H9 (cell line): ENCODE measurements around the gene TTN. TPM values are rescaled to one million over a fixed set of nuclear protein-coding genes. Genes with fewer than 3 reads are reported as not detected.

Experiments used
- DNase-seq: peaks from one replicate; pipeline ENCODE4 v3.0.0-alpha.2; 2017
- H2AFZ ChIP-seq: one replicate; pipeline ENCODE4 v1.6.1; 2013; ENCODE audit warnings: mild to moderate bottlenecking, low read length, control low read depth, moderate library complexity
- H2AK5ac ChIP-seq: 2 replicates; pipeline ENCODE4 v1.6.1; 2013; ENCODE audit warnings: low read length, control low read depth, mixed read lengths; ENCODE audit not compliant: insufficient read length
- H2BK120ac ChIP-seq: one replicate; pipeline ENCODE4 v1.6.1; 2013; ENCODE audit warnings: low read depth, mild to moderate bottlenecking, low read length, control low read depth, inconsistent platforms; ENCODE audit not compliant: poor library complexity, severe bottlenecking
- H2BK12ac ChIP-seq: 2 replicates; pipeline ENCODE4 v1.6.1; 2013; ENCODE audit warnings: low read length, control low read depth, mixed read lengths, low read depth; ENCODE audit not compliant: insufficient read length
- H2BK15ac ChIP-seq: 2 replicates; pipeline ENCODE4 v1.6.1; 2013; ENCODE audit warnings: low read depth, low read length, control low read depth
- H2BK20ac ChIP-seq: one replicate; pipeline ENCODE4 v1.6.1; 2013; ENCODE audit warnings: low read depth, mild to moderate bottlenecking, low read length, control low read depth, inconsistent platforms; ENCODE audit not compliant: poor library complexity, severe bottlenecking
- H2BK5ac ChIP-seq: 2 replicates; pipeline ENCODE4 v1.6.1; 2013; ENCODE audit warnings: low read length, control low read depth, mixed read lengths; ENCODE audit not compliant: insufficient read length
- H3K14ac ChIP-seq: 2 replicates; pipeline ENCODE4 v1.6.1; 2013; ENCODE audit warnings: low read length, control low read depth; ENCODE audit not compliant: insufficient read depth
- H3K18ac ChIP-seq: 2 replicates; pipeline ENCODE4 v1.6.1; 2013; ENCODE audit warnings: low read depth, mild to moderate bottlenecking, mixed read lengths, low read length, control low read depth; ENCODE audit not compliant: insufficient read length
- H3K23ac ChIP-seq: 2 replicates; pipeline ENCODE4 v1.6.1; 2013; ENCODE audit warnings: low read length, control low read depth, mixed read lengths, low read depth; ENCODE audit not compliant: insufficient read length
- H3K23me2 ChIP-seq: 2 replicates; pipeline ENCODE4 v1.6.1; 2013; ENCODE audit warnings: low read depth, mild to moderate bottlenecking, mixed read lengths, low read length, control low read depth; ENCODE audit not compliant: insufficient read length, poor library complexity, severe bottlenecking
- H3K27ac ChIP-seq: 2 replicates; pipeline ENCODE4 v1.5.1; 2013; ENCODE audit warnings: low read length, control low read depth, mixed read lengths, low read depth; ENCODE audit not compliant: insufficient read length
- H3K27me3 ChIP-seq: 2 replicates; pipeline ENCODE4 v1.6.1; 2013; ENCODE audit warnings: low read length, control low read depth, inconsistent platforms; ENCODE audit not compliant: insufficient read depth
- H3K4ac ChIP-seq: 2 replicates; pipeline ENCODE4 v1.6.1; 2013; ENCODE audit warnings: low read depth, mild to moderate bottlenecking, control low read depth, inconsistent platforms, low read length, moderate library complexity
- H3K4me1 ChIP-seq: 2 replicates; pipeline ENCODE4 v1.6.1; 2013; ENCODE audit warnings: low read length, control low read depth, inconsistent platforms; ENCODE audit not compliant: insufficient read depth
- H3K4me2 ChIP-seq: 2 replicates; pipeline ENCODE4 v1.6.1; 2013; ENCODE audit warnings: low read length, control low read depth, mixed read lengths; ENCODE audit not compliant: insufficient read length, insufficient read depth
- H3K56ac ChIP-seq: 2 replicates; pipeline ENCODE4 v1.6.1; 2013; ENCODE audit warnings: low read depth, mild to moderate bottlenecking, mixed read lengths, low read length, control low read depth; ENCODE audit not compliant: insufficient read length
- H3K79me1 ChIP-seq: 2 replicates; pipeline ENCODE4 v1.6.1; 2013; ENCODE audit warnings: low read depth, mild to moderate bottlenecking, moderate library complexity, low read length, control low read depth, inconsistent platforms; ENCODE audit not compliant: insufficient read depth, poor library complexity, severe bottlenecking
- H3K79me2 ChIP-seq: 2 replicates; pipeline ENCODE4 v1.6.1; 2013; ENCODE audit warnings: low read length, control low read depth, inconsistent platforms; ENCODE audit not compliant: insufficient read depth
- H3K9ac ChIP-seq: 2 replicates; pipeline ENCODE4 v1.6.1; 2013; ENCODE audit warnings: low read length, control low read depth, mixed read lengths; ENCODE audit not compliant: insufficient read length; ENCODE audit errors: extremely low read depth
- H3K9me3 ChIP-seq: one replicate; pipeline ENCODE4 v1.6.1; 2013; ENCODE audit warnings: low read depth, low read length, inconsistent platforms; ENCODE audit not compliant: control insufficient read depth
- H3T11ph ChIP-seq: one replicate; pipeline ENCODE4 v1.6.1; 2013; ENCODE audit warnings: mild to moderate bottlenecking, low read length, control low read depth, inconsistent platforms
- H4K20me1 ChIP-seq: one replicate; pipeline ENCODE4 v1.6.1; 2013; ENCODE audit not compliant: control insufficient read depth, insufficient read length, insufficient read depth
- H4K5ac ChIP-seq: 2 replicates; pipeline ENCODE4 v1.6.1; 2013; ENCODE audit warnings: low read depth, mild to moderate bottlenecking, mixed read lengths, low read length, control low read depth; ENCODE audit not compliant: insufficient read length
- H4K8ac ChIP-seq: replicated peaks from 2 replicates; pipeline ENCODE4 v1.6.1; 2013; ENCODE audit warnings: low read length, control low read depth, mixed read lengths, low read depth; ENCODE audit not compliant: insufficient read length
- H4K91ac ChIP-seq: 2 replicates; pipeline ENCODE4 v1.6.1; 2013; ENCODE audit warnings: low read depth, mild to moderate bottlenecking, moderate library complexity, mixed read lengths, low read length, control low read depth; ENCODE audit not compliant: insufficient read length
- H3K27ac Mint-ChIP-seq, 3 experiments: 2 replicates in 2 of 3; 3 replicates in 1 of 3; pipeline ENCODE4 v1.8.0; 2020 to 2021; ENCODE audit warnings: mixed read lengths in 3 of 3, mild to moderate bottlenecking in 1 of 3, moderate library complexity in 1 of 3
- H3K27me3 Mint-ChIP-seq: 2 replicates; pipeline ENCODE4 v1.8.0; 2021; ENCODE audit warnings: low read depth, mild to moderate bottlenecking, moderate library complexity, mixed read lengths
- H3K36me3 Mint-ChIP-seq, 3 experiments: 2 replicates in 2 of 3; 3 replicates in 1 of 3; pipeline ENCODE4 v1.8.0; 2020 to 2021; ENCODE audit warnings: low read depth in 3 of 3, mixed read lengths in 3 of 3; ENCODE audit not compliant: insufficient read depth in 1 of 3
- H3K4me1 Mint-ChIP-seq, 2 experiments: 2 replicates each; pipeline ENCODE4 v1.8.0; 2020; ENCODE audit warnings: mixed read lengths in 2 of 2
- H3K4me3 Mint-ChIP-seq, 2 experiments: 2 replicates in 1 of 2; 3 replicates in 1 of 2; pipeline ENCODE4 v1.8.0; 2020 to 2021; ENCODE audit warnings: mild to moderate bottlenecking in 2 of 2, mixed read lengths in 2 of 2, moderate library complexity in 1 of 2
- H3K9me3 Mint-ChIP-seq, 2 experiments: 2 replicates in 1 of 2; 3 replicates in 1 of 2; pipeline ENCODE4 v1.8.0; 2020; ENCODE audit warnings: mild to moderate bottlenecking in 2 of 2, mixed read lengths in 2 of 2, moderate library complexity in 1 of 2
- CTCF ChIP-seq: fragments of 200-600 bp; sonication (generic); conservative IDR thresholded peaks from 3 replicates; pipeline ENCODE4 v1.8.0; 2021; ENCODE audit warnings: antibody characterized with exemption, mild to moderate bottlenecking
- WGBS: extraction: QIAGEN DNeasy Blood & Tissue Kit; methylation state at CpG from one replicate; pipeline ENCODE4 v1.1.7; 2013; ENCODE audit warnings: missing lambda C conversion rate, low lambda C conversion rate, mixed read lengths; ENCODE audit not compliant: insufficient read length; ENCODE audit errors: extremely low coverage; 5-methylcytosine and 5-hydroxymethylcytosine counted together
- total RNA-seq: library from RNA; stranded (reverse); gene quantifications from 2 replicates; pipeline ENCODE4 v1.2.1, GENCODE V29; 2021

TTN gene
- total RNA-seq, 1 experiment from 2014 or later = 0.70 TPM

- Histone ChIP-seq H3K9ac (no peak overlapping the region), H3K27me3 (no peaks in the 10 kb centered on the region), H3K27ac (no peak overlapping the region), H3K18ac (no peak overlapping the region), H3K23me2 (no peaks in the 10 kb centered on the region), H2BK20ac (no peak overlapping the region), H2BK12ac (no peak overlapping the region), H4K8ac (no peak overlapping the region), H3K9me3 (no peaks in the 10 kb centered on the region), H3K4ac (no peak overlapping the region), H3T11ph (no peak overlapping the region), H4K91ac (no peak overlapping the region), H3K79me1 (no peaks in the 10 kb centered on the region), H2BK120ac (no peak overlapping the region), H3K79me2 (no peaks in the 10 kb centered on the region), H4K20me1 (no peaks in the 10 kb centered on the region), H3K4me1 (no peaks in the 10 kb centered on the region), H3K4me2 (no peak overlapping the region), H3K14ac (no peak overlapping the region), H2AK5ac (no peak overlapping the region), H3K56ac (no peak overlapping the region), H4K5ac (no peak overlapping the region), H2BK15ac (no peak overlapping the region), H3K23ac (no peak overlapping the region), H2AFZ (no peak overlapping the region), H2BK5ac (no peak overlapping the region)
- no peaks in the 10 kb centered on the region for H3K36me3 Mint-ChIP-seq
- DNase-seq = no peak
- H3K9me3 Mint-ChIP-seq = no peaks in the 10 kb centered on the region
- H3K4me3 Mint-ChIP-seq = no peak overlapping the region
- TF ChIP-seq CTCF = no peak
- H3K4me1 Mint-ChIP-seq = no peaks in the 10 kb centered on the region
- H3K27ac Mint-ChIP-seq = no peak overlapping the region
- H3K27me3 Mint-ChIP-seq = no peaks in the 10 kb centered on the region
- no CpG with 5 or more reads among the region's 3 CpGs for WGBS
These were observed 43.1 kb downstream of the TTN start for GRCh38 chr2:178764097-178764496.
